Measurements from ENCODE around the gene HSBP1. TPM values are rescaled to one million over a fixed set of nuclear protein-coding genes. Genes with fewer than 3 reads are reported as not detected.

The HSBP1 gene
- total and polyA plus RNA-seq, 2 of the 13 experiments (the other 11 are each of a cell fraction or from before 2014, with no cell fraction given): 249 to 292 TPM

DNA sequence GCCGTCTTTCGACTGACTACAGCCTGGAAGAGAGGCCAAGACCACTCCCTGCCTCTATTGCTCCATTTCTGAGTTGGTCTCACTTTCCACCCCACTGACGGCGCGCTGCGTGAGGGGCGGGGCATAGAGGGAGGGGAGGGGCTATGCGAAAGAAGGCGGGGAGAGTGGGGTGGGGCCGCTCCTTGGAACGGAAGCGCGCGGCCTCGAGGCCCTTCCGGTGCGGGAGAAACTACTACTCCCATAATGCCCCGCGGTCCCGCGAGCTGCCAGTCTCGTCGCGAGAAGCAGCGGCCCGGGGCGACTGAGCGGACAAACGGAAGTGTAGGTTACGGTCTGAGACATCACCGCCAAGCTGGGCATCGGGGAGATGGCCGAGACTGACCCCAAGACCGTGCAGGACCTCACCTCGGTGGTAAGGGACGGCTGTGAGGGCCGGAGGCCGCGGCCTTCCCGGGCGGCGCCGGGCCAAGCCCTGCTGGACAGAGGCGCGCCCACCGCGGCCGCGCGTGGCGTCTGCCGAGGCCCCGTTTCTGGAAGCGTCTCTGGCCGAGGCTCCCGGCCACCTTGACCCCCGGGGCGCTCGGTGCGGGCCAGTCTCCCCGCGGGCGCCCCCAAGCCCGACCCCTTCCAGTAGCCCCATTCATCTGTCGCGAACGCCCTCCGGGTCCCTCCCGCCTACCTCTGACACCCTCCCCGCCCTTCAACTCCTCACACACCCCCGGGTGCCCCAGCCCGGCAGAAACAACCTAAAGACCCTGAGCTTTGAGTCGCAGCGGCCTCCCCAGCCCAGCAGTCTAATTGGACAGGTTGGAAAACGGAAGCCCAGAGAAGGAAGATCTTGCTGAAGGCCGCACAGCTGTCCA is at the start of gene HSBP1 (continued):
- TF ChIP-seq TBP (CRISPR knock-in tag; IDR thresholded peaks at IDR 0.05) (no peak), ZNF562 (CRISPR knock-in tag; IDR thresholded peaks at IDR 0.05; ENCODE audit: borderline replicate concordance) (no peak), POLR2AphosphoS5 (IDR thresholded peaks at IDR 0.05; ENCODE audit: low read depth, low read length) (peak; percentile 96), STAG1 (CRISPR knock-in tag; IDR thresholded peaks at IDR 0.05) (no peak; the same call in 1 of the 2 replicates), ISL2 (CRISPR knock-in tag; IDR thresholded peaks at IDR 0.05) (no peak), ETV5 (CRISPR knock-in tag; IDR thresholded peaks at IDR 0.05; ENCODE audit: borderline replicate concordance) (peak; percentile 94), AHR (CRISPR knock-in tag; IDR thresholded peaks at IDR 0.05) (no peak), PHF21A (CRISPR knock-in tag; IDR thresholded peaks at IDR 0.05) (peak; percentile 19; the same call in 1 of the 2 replicates), HMG20A (CRISPR knock-in tag; IDR thresholded peaks at IDR 0.05; ENCODE audit: borderline replicate concordance) (no peak), PAF1 (CRISPR knock-in tag; IDR thresholded peaks at IDR 0.05) (no peak), ZSCAN22 (CRISPR knock-in tag; IDR thresholded peaks at IDR 0.05) (no peak), ZZZ3 (CRISPR knock-in tag; IDR thresholded peaks at IDR 0.05; ENCODE audit: borderline replicate concordance) (0 out of 2 replicates have a peak, but pooled peaks have one; percentile 89), SOX13 (IDR thresholded peaks at IDR 0.05) (no peak), SOX13 (CRISPR knock-in tag; conservative IDR thresholded peaks at IDR 0.05 in 1 of 2, IDR thresholded peaks at IDR 0.05 in 1 of 2) (peak in 1 of 2 experiments; percentile 24; a peak in 1 of 4 replicates)
- TF ChIP-seq, protein P1, sequence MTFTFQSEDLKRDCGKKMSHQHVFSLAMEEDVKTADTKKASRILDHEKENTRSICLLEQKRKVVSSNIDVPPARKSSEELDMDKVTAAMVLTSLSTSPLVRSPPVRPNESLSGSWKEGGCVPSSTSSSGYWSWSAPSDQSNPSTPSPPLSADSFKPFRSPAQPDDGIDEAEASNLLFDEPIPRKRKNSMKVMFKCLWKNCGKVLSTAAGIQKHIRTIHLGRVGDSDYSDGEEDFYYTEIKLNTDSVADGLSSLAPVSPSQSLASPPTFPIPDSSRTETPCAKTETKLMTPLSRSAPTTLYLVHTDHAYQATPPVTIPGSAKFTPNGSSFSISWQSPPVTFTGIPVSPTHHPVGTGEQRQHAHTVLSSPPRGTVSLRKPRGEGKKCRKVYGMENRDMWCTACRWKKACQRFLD (CRISPR knock-in tag; IDR thresholded peaks at IDR 0.05; ENCODE audit: borderline replicate concordance): no peak
- TF ChIP-seq, protein P2, sequence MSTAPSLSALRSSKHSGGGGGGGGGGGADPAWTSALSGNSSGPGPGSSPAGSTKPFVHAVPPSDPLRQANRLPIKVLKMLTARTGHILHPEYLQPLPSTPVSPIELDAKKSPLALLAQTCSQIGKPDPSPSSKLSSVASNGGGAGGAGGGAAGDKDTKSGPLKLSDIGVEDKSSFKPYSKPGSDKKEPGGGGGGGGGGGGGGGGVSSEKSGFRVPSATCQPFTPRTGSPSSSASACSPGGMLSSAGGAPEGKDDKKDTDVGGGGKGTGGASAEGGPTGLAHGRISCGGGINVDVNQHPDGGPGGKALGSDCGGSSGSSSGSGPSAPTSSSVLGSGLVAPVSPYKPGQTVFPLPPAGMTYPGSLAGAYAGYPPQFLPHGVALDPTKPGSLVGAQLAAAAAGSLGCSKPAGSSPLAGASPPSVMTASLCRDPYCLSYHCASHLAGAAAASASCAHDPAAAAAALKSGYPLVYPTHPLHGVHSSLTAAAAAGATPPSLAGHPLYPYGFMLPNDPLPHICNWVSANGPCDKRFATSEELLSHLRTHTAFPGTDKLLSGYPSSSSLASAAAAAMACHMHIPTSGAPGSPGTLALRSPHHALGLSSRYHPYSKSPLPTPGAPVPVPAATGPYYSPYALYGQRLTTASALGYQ (CRISPR knock-in tag; IDR thresholded peaks at IDR 0.05): no peak
- TF ChIP-seq, protein P3, sequence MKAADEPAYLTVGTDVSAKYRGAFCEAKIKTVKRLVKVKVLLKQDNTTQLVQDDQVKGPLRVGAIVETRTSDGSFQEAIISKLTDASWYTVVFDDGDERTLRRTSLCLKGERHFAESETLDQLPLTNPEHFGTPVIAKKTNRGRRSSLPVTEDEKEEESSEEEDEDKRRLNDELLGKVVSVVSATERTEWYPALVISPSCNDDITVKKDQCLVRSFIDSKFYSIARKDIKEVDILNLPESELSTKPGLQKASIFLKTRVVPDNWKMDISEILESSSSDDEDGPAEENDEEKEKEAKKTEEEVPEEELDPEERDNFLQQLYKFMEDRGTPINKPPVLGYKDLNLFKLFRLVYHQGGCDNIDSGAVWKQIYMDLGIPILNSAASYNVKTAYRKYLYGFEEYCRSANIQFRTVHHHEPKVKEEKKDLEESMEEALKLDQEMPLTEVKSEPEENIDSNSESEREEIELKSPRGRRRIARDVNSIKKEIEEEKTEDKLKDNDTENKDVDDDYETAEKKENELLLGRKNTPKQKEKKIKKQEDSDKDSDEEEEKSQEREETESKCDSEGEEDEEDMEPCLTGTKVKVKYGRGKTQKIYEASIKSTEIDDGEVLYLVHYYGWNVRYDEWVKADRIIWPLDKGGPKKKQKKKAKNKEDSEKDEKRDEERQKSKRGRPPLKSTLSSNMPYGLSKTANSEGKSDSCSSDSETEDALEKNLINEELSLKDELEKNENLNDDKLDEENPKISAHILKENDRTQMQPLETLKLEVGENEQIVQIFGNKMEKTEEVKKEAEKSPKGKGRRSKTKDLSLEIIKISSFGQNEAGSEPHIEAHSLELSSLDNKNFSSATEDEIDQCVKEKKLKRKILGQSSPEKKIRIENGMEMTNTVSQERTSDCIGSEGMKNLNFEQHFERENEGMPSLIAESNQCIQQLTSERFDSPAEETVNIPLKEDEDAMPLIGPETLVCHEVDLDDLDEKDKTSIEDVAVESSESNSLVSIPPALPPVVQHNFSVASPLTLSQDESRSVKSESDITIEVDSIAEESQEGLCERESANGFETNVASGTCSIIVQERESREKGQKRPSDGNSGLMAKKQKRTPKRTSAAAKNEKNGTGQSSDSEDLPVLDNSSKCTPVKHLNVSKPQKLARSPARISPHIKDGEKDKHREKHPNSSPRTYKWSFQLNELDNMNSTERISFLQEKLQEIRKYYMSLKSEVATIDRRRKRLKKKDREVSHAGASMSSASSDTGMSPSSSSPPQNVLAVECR (CRISPR knock-in tag; IDR thresholded peaks at IDR 0.05; ENCODE audit: borderline replicate concordance): peak; percentile 85; the same call in 1 of the 2 replicates
- TF ChIP-seq, protein P4, sequence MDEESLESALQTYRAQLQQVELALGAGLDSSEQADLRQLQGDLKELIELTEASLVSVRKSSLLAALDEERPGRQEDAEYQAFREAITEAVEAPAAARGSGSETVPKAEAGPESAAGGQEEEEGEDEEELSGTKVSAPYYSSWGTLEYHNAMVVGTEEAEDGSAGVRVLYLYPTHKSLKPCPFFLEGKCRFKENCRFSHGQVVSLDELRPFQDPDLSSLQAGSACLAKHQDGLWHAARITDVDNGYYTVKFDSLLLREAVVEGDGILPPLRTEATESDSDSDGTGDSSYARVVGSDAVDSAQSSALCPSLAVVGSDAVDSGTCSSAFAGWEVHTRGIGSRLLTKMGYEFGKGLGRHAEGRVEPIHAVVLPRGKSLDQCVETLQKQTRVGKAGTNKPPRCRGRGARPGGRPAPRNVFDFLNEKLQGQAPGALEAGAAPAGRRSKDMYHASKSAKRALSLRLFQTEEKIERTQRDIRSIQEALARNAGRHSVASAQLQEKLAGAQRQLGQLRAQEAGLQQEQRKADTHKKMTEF (CRISPR knock-in tag; IDR thresholded peaks at IDR 0.05): peak; percentile 80
- TF ChIP-seq, protein P5, sequence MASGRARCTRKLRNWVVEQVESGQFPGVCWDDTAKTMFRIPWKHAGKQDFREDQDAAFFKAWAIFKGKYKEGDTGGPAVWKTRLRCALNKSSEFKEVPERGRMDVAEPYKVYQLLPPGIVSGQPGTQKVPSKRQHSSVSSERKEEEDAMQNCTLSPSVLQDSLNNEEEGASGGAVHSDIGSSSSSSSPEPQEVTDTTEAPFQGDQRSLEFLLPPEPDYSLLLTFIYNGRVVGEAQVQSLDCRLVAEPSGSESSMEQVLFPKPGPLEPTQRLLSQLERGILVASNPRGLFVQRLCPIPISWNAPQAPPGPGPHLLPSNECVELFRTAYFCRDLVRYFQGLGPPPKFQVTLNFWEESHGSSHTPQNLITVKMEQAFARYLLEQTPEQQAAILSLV (CRISPR knock-in tag; IDR thresholded peaks at IDR 0.05; ENCODE audit: borderline replicate concordance): peak; percentile 94
